Esophagus squamous epithelium (tissue), 4 donors: Measurements from ENCODE around the gene PDGFRA.

Source experiments
- CTCF ChIP-seq, 6 experiments: fragments of 450-650 bp in 4 of 6; fragments of 200-600 bp in 2 of 6; sonication (generic) in 2 of 6; IDR thresholded peaks; one replicate each; pipeline ENCODE4 v1.5.1; 2016 to 2019; ENCODE audit warnings: antibody characterized with exemption in 6 of 6, mild to moderate bottlenecking in 4 of 6, moderate library complexity in 4 of 6
- POLR2A ChIP-seq, 4 donors: fragments of 450-650 bp; IDR thresholded peaks; one replicate each; pipeline ENCODE4 v1.6.1; 2017; ENCODE audit warnings: antibody characterized with exemption in 4 of 4, mild to moderate bottlenecking in 4 of 4, moderate library complexity in 3 of 4

DNA sequence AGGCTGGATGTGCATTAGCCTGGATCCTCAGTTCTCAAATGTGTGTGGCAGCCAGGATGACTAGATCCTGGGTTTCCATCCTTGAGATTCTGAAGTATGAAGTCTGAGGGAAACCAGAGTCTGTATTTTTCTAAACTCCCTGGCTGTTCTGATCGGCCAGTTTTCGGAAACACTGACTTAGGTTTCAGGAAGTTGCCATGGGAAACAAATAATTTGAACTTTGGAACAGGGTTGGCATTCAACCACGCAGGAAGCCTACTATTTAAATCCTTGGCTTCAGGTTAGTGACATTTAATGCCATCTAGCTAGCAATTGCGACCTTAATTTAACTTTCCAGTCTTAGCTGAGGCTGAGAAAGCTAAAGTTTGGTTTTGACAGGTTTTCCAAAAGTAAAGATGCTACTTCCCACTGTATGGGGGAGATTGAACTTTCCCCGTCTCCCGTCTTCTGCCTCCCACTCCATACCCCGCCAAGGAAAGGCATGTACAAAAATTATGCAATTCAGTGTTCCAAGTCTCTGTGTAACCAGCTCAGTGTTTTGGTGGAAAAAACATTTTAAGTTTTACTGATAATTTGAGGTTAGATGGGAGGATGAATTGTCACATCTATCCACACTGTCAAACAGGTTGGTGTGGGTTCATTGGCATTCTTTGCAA lies 67.6 kb downstream of the PDGFRA start:
- TF ChIP-seq CTCF (IDR thresholded peaks at IDR 0.05) (no peak), POLR2A (IDR thresholded peaks at IDR 0.05) (no peak)
